IMR-90 (cell line): ENCODE measurements around the gene SPPL3. TPM values are rescaled to one million over a fixed set of nuclear protein-coding genes. Genes with fewer than 3 reads are reported as not detected.

ENCODE experiments used
- ATAC-seq: fragments of 200-7000 bp; cut with Tn5 transposase; 2 replicates; pipeline ENCODE4 v1.9.1; 2020; ENCODE audit warnings: low read depth, mild to moderate bottlenecking, moderate library complexity
- BruUV-seq: library from RNA; stranded (reverse); fragments of 400-500 nt; replicated peaks from 2 replicates; lab custom pipeline; 2021; lab: Mats Ljungman, UMichigan
- CTCF ChIA-PET: fragments of 300-600 bp; formaldehyde crosslinking; extraction: SDS; loops from one replicate; lab custom pipeline; 2021; ENCODE audit warnings: antibody characterized with exemption; lab: Yijun Ruan, JAX
- POLR2A ChIA-PET: fragments of 300-600 bp; sonication (Branson Sonifier 250); formaldehyde crosslinking; loops from one replicate; lab custom pipeline; 2022; ENCODE audit warnings: antibody characterized with exemption; ENCODE audit not compliant: unreplicated experiment; lab: Charles Lee
- DNase-seq: peaks from one replicate; pipeline ENCODE4 v3.0.0; 2013
- H2AFZ ChIP-seq: replicated peaks from 2 replicates; pipeline ENCODE3; 2013; ENCODE audit warnings: low read length, mild to moderate bottlenecking; ENCODE audit not compliant: poor library complexity
- H2AK5ac ChIP-seq: 2 replicates; pipeline ENCODE4 v1.6.1; 2013; ENCODE audit warnings: low read depth, low read length, inconsistent platforms
- H2AK9ac ChIP-seq: replicated peaks from 2 replicates; pipeline ENCODE3; 2013; ENCODE audit warnings: mild to moderate bottlenecking, low read depth, low read length, moderate library complexity; ENCODE audit not compliant: poor library complexity
- H2BK120ac ChIP-seq: 2 replicates; pipeline ENCODE4 v1.6.1; 2013; ENCODE audit warnings: low read depth, low read length, inconsistent platforms
- H2BK15ac ChIP-seq: 3 replicates; pipeline ENCODE4 v1.6.1; 2013; ENCODE audit warnings: low read depth, low read length, inconsistent platforms
- H2BK20ac ChIP-seq: 2 replicates; pipeline ENCODE4 v1.6.1; 2013; ENCODE audit warnings: low read depth, mild to moderate bottlenecking, inconsistent platforms, low read length, moderate library complexity
- H2BK5ac ChIP-seq: 2 replicates; pipeline ENCODE4 v1.6.1; 2013; ENCODE audit warnings: mild to moderate bottlenecking, low read depth, low read length, inconsistent platforms; ENCODE audit not compliant: poor library complexity, severe bottlenecking
- H3K14ac ChIP-seq: replicated peaks from 2 replicates; pipeline ENCODE4 v1.6.1; 2013; ENCODE audit warnings: low read depth, low read length, inconsistent platforms
- H3K18ac ChIP-seq: 2 replicates; pipeline ENCODE4 v1.6.1; 2013; ENCODE audit warnings: low read depth, low read length, control low read depth
- H3K23ac ChIP-seq: 2 replicates; pipeline ENCODE4 v1.6.1; 2013; ENCODE audit warnings: low read depth, low read length, inconsistent platforms
- H3K27ac ChIP-seq: 2 replicates; pipeline ENCODE4 v1.5.1; 2013; ENCODE audit warnings: mild to moderate bottlenecking, control low read depth, low read length; ENCODE audit not compliant: insufficient read depth
- H3K27me3 ChIP-seq: 2 replicates; pipeline ENCODE4 v1.6.1; 2013; ENCODE audit warnings: low read length; ENCODE audit not compliant: control insufficient read depth, insufficient read depth
- H3K36me3 ChIP-seq: 2 replicates; pipeline ENCODE4 v1.6.1; 2013; ENCODE audit warnings: low read length, mixed read lengths; ENCODE audit not compliant: control insufficient read depth, insufficient read depth
- H3K4ac ChIP-seq: 2 replicates; pipeline ENCODE4 v1.6.1; 2013; ENCODE audit warnings: low read depth, low read length, inconsistent platforms
- H3K4me1 ChIP-seq: 2 replicates; pipeline ENCODE4 v1.6.1; 2013; ENCODE audit warnings: low read length, mixed read lengths; ENCODE audit not compliant: control insufficient read depth, insufficient read depth
- H3K4me2 ChIP-seq: 2 replicates; pipeline ENCODE4 v1.6.1; 2013; ENCODE audit warnings: low read depth, mild to moderate bottlenecking, control low read depth, low read length, moderate library complexity
- H3K4me3 ChIP-seq: 2 replicates; pipeline ENCODE4 v1.5.1; 2013; ENCODE audit warnings: low read depth, mild to moderate bottlenecking, control low read depth, low read length, moderate library complexity; ENCODE audit not compliant: insufficient read depth
- H3K56ac ChIP-seq: 2 replicates; pipeline ENCODE4 v1.6.1; 2013; ENCODE audit warnings: low read length, inconsistent platforms; ENCODE audit not compliant: insufficient read depth; ENCODE audit errors: extremely low read depth
- H3K79me1 ChIP-seq, 2 experiments: 2 replicates each; pipeline ENCODE4 v1.6.1; 2013; ENCODE audit warnings: low read length in 2 of 2, inconsistent platforms in 1 of 2, low read depth in 1 of 2
- H3K9ac ChIP-seq: 2 replicates; pipeline ENCODE4 v1.6.1; 2013; ENCODE audit warnings: low read depth, low read length, control low read depth
- H3K9me1 ChIP-seq: 2 replicates; pipeline ENCODE4 v1.6.1; 2013; ENCODE audit warnings: low read length, inconsistent platforms; ENCODE audit not compliant: insufficient read depth
- H3K9me3 ChIP-seq: 2 replicates; pipeline ENCODE4 v1.6.1; 2013; ENCODE audit warnings: low read length; ENCODE audit not compliant: control insufficient read depth, insufficient read depth
- H4K20me1 ChIP-seq: 2 replicates; pipeline ENCODE4 v1.6.1; 2013; ENCODE audit warnings: low read length, inconsistent platforms; ENCODE audit not compliant: insufficient read depth
- H4K5ac ChIP-seq: 2 replicates; pipeline ENCODE4 v1.6.1; 2013; ENCODE audit warnings: mild to moderate bottlenecking, low read depth, low read length, control low read depth
- H4K8ac ChIP-seq, 2 experiments: 2 replicates each; pipeline ENCODE4 v1.6.1; 2013; ENCODE audit warnings: low read depth in 2 of 2, low read length in 2 of 2, control low read depth in 1 of 2, inconsistent platforms in 1 of 2
- H4K91ac ChIP-seq: 2 replicates; pipeline ENCODE4 v1.6.1; 2013; ENCODE audit warnings: low read depth, low read length, inconsistent platforms; ENCODE audit not compliant: insufficient read depth
- BHLHE40 ChIP-seq: fragments of 150-350 bp; IDR thresholded peaks from 2 replicates; pipeline ENCODE4 v1.6.1; 2016; ENCODE audit warnings: mild to moderate bottlenecking, low read depth, low read length
- MAZ ChIP-seq: IDR thresholded peaks from 2 replicates; pipeline ENCODE4 v1.6.1; 2012; ENCODE audit warnings: low read depth, mild to moderate bottlenecking, low read length, improper control_type of control experiment, moderate library complexity, borderline replicate concordance
- NFE2L2 ChIP-seq: fragments of 150-350 bp; IDR thresholded peaks from 2 replicates; pipeline ENCODE4 v1.6.1; 2016; ENCODE audit warnings: low read depth, mild to moderate bottlenecking, low read length
- SMC3 ChIP-seq: fragments of 150-350 bp; IDR thresholded peaks from 2 replicates; pipeline ENCODE4 v1.6.1; 2016; ENCODE audit warnings: low read depth, mild to moderate bottlenecking, antibody characterized with exemption, low read length, moderate library complexity
- WGBS, 2 experiments: methylation state at CpG; one replicate each; pipeline versions ENCODE4 v1.1.5 to v1.1.7; 2013; ENCODE audit warnings: missing lambda C conversion rate in 2 of 2; ENCODE audit not compliant: insufficient read length in 1 of 2; ENCODE audit errors: extremely low coverage in 2 of 2; 5-methylcytosine and 5-hydroxymethylcytosine counted together
- dilution Hi-C: fragments of 300-500 bp; cut with HindIII; formaldehyde crosslinking; loops from one replicate; pipeline ENCODE4 v1.14.3; 2018; ENCODE audit warnings: low sequenced_read_pairs; ENCODE audit not compliant: unreplicated experiment
- in situ Hi-C: fragments of 300-500 bp; cut with MboI; formaldehyde crosslinking; loops from 3 replicates; pipeline ENCODE4 v1.14.3; 2019; ENCODE audit warnings: low sequenced_read_pairs, inconsistent platforms, mixed read lengths
- intact Hi-C: fragments of 100-400 bp; cut with micrococcal nuclease; formaldehyde crosslinking; loops from 2 replicates; pipeline ENCODE4 v1.10.0; 2022
- polyA plus RNA-seq, 3 experiments: library from polyadenylated mRNA; depleted of rRNA; stranded (reverse); fragments of >200 nt; gene quantifications; 2 replicates each; pipeline ENCODE4 v1.2.3, GENCODE V29; 2012; ENCODE audit warnings: low replicate concordance in 1 of 3
- total RNA-seq: library from RNA; depleted of rRNA; stranded (reverse); fragments of >200 nt; gene quantifications from 2 replicates; pipeline ENCODE4 v1.2.3, GENCODE V29; 2012

SPPL3 gene
- total and polyA plus RNA-seq, 2 of the 4 experiments (the other 2 are of a cell fraction): 1.6 to 18.0 TPM

DNA sequence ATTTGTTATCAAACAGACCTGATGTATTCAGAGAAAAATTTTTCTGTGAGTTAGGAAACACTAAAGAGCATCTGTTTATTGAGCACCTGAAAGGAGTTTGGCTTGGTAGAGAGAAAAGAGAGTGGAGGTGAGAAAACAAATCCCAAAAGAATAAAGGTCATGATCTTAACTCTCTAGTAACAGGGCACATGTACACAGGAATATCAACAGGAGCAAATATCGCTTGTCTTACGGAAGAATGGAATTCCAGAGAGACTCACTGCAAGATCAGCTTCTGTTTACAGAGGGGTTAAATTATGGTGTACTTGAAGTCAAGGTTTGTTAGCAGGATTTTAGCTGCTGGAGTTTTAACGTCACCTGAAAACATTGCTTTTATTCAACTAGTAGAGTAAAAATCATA is 78.8 kb downstream of the SPPL3 start:
- no peaks in the 10 kb centered on the region for H3K36me3 ChIP-seq
- H3K18ac ChIP-seq: no peak overlapping the region
- H2AFZ ChIP-seq: no peak overlapping the region
- peaks cover 9% of the 10 kb centered on the region; the same call in 1 of the 2 replicates for H3K9me1 ChIP-seq
- ATAC-seq (no peak), DNase-seq (no peak)
- H4K8ac ChIP-seq: no peak overlapping the region
- no peak overlapping the region for H2BK20ac ChIP-seq
- H2BK120ac ChIP-seq: no peak overlapping the region
- ChIA-PET CTCF (no interaction called here), POLR2A (no interaction called here)
- H3K9ac ChIP-seq: no peak overlapping the region
- peaks cover 30 to 45% of the 10 kb centered on the region in 2 experiments for H3K79me1 ChIP-seq
- H3K14ac ChIP-seq: no peak overlapping the region
- peaks cover 33% of the 10 kb centered on the region for H4K20me1 ChIP-seq
- no peak overlapping the region for H3K56ac ChIP-seq
- no CpG with 5 or more reads among the region's 3 CpGs for WGBS, 2 experiments
- no peak overlapping the region for H2BK5ac ChIP-seq
- no peaks in the 10 kb centered on the region for H3K4me1 ChIP-seq
- H2AK5ac ChIP-seq: no peak overlapping the region
- H3K4me3 ChIP-seq: no peak overlapping the region
- no peak overlapping the region for H3K4ac ChIP-seq
- intact Hi-C loops (loop anchor here (2.0 kb wide), 1 partner anchor 15 kb away; no protein-coding TSS in a partner anchor), dilution Hi-C loops (no loop called here), in situ Hi-C loops (no loop called here)
- H4K91ac ChIP-seq: no peak overlapping the region
- no peak overlapping the region for H4K5ac ChIP-seq
- H3K23ac ChIP-seq: no peak overlapping the region
- no peaks in the 10 kb centered on the region for H3K9me3 ChIP-seq
- H2AK9ac ChIP-seq: no peak overlapping the region
- no peak overlapping the region for H3K27ac ChIP-seq
- no TSS peak for BruUV-seq
- H3K27me3 ChIP-seq: no peaks in the 10 kb centered on the region
- no peak overlapping the region for H2BK15ac ChIP-seq
- TF ChIP-seq SMC3 (no peak), BHLHE40 (no peak), NFE2L2 (no peak), MAZ (no peak)
- H3K4me2 ChIP-seq: no peak overlapping the region
